Measurements from ENCODE around the gene RARRES2.

Gene RARRES2

DNA sequence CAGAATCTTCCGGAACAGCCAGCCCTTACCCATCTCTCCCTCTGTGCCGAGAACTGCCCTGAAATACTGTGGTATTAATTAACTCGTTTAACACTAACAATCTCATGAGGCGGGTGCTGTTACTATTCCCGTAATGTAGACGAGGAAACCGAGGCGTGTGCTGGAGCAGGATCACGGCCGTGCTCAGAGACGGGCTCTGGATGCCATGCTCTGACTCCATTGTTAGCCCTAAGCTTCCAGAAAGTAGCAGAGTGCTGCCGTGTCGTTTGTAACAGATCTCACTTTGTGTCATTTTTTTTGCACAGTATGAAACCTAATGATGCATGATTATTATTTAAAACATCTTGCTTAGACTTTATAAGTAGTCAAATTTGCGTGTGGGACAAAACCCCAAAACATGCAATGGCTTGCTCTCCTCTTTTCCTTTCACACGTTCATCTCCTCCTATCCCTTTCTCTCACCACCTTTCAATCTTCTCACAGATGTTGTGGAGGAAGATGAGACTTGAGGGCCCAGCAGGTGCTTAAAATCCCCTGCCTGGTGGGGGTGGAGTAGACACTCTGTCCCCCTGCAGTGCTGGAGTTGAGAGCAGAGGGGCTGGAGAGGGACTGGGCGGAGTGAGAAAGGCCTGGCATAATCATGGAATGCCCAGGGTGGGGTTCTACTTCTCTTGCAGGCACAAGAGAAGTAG lies 17.6 kb downstream of the RARRES2 start:
- TF ChIP-seq, protein P1, sequence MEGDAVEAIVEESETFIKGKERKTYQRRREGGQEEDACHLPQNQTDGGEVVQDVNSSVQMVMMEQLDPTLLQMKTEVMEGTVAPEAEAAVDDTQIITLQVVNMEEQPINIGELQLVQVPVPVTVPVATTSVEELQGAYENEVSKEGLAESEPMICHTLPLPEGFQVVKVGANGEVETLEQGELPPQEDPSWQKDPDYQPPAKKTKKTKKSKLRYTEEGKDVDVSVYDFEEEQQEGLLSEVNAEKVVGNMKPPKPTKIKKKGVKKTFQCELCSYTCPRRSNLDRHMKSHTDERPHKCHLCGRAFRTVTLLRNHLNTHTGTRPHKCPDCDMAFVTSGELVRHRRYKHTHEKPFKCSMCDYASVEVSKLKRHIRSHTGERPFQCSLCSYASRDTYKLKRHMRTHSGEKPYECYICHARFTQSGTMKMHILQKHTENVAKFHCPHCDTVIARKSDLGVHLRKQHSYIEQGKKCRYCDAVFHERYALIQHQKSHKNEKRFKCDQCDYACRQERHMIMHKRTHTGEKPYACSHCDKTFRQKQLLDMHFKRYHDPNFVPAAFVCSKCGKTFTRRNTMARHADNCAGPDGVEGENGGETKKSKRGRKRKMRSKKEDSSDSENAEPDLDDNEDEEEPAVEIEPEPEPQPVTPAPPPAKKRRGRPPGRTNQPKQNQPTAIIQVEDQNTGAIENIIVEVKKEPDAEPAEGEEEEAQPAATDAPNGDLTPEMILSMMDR (IDR thresholded peaks at IDR 0.05) = no peak; the same call in 1 of the 2 replicates

DNA sequence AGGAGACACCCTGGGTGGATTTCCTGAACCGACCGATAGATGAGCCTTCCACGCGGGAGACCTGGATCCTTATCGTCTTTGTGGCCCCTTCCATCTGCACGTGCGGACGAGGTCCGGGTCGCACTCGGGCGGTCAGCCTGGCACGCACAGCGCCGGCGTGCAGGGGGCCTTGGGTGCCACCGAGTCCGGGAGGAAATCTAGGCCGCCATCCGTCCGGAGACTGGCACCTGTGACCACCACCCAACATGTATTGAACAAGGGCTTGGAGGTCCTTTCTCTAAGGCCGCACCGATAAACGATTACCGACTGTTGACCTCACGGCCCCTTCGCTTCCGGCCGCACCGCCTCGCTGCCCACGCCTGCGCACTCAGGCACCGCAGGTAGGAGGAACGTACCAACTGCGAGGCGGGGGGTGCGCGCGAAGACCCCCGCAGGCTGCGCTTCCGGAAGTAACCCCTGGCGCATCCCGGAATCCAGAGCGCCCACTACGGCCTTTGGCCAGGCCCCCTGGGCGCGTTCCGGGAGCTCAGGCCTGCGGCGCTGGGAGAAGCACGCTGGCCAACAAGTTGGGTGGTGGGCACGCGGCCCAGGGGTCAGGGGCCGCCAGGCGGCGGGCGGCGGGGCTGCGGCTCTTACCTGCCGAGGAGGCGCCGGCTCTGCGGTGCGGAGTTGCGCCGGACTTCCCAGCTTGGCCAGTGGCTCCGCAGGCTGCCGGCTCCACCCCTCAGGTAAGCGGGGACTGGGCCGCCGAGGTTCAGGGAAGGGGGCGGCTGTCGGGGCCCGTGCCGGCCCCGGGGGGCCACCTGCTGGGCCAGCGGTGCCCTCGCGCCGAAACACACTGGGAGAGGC lies 18.4 kb downstream of the RARRES2 start, which contains the start of the genes ACTR3C and LRRC61:
Gene ACTR3C (minus strand): TSS at position 713 of the 849 bp plus-strand sequence. CDS start 28,249 bp downstream, outside the sequence.
Gene LRRC61 (plus strand): TSS at position 523 of the 849 bp plus-strand sequence. CDS start 13,507 bp downstream, outside the sequence.
- TF ChIP-seq, protein P1 (IDR thresholded peaks at IDR 0.05) = peak; percentile 35

DNA sequence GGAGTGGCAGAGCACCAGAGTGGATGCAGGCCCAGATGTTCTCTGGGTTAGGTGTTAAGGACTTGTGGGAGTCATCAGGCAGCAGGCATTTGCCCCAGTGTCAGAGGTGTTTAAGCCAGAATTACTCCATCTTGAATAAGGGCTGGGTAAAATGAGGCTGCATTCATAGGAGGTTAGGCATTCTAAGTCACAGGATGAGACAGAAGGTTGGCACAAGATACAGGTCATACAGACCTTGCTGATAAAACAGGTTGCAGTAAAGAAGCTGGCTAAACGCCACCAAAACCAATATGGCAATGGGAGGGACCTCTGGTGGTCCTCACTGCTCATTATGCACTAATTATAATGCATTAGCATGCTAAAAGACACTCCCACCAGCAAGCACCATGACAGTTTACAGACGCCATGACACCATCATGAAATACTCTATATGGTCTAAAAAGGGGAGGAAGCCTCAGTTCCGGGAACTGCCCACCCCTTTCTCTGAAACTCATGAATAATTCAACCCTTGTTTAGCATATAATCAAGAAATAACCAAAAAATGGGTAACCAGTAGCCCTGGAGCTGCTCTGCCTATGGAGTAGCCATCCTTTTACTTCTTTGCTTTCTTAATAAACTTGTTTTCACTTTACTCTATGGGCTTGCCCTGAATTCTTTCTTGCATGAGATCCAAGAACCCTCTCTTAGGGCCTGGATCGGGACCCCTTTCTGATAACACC lies 19.2 kb downstream of the RARRES2 start:
- TF ChIP-seq, protein P1 (IDR thresholded peaks at IDR 0.05) = no peak

DNA sequence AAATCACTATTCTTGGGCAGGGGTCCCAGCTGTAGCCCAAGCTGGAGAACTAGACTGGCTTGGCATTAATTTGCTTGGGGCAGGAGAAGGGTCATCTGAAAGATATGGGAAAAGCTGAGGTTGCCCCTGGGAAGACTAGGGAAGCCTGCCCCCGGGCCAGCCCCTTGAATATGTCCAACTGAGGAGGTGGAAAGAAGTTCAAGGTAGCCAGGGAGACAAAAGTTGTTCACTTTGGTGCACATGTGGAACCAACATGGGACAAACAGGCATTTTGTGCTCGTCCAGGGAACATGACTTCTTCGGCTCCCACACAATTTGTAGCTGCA lies 19.7 kb downstream of the RARRES2 start:
- TF ChIP-seq, protein P1 (IDR thresholded peaks at IDR 0.05) = no peak

DNA sequence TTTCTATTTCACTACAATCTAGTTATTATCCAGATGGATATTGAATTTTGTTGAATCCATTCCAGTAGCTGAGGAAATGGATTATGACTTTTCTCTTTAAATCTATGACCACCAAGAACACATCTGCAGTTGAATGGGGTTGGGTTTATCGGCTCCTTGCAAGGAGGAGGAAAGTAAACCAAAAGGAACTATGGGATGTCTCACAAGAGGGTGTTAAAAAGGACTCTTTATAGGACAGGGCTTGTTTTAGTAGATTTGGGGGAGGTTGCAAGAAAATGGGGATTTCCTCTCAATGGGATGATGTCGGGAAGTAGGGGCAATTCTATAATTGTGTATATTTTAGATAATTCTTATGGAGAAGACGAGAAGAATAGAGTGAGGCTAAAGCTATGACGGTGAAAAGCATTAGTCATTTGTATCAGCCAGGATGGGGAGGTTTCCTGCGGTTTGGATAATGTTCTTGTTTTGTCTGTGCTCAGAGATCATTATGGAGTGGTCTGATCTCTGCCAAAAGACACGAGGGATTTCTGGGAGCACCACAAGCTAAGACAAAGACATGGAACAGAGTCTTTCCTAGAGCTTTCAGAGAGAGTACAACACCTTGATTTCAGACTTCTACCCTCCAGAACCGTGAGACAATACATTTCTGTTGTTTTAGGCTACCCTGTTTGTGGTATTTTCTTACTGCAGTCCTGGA lies 23.5 kb downstream of the RARRES2 start:
- TF ChIP-seq, protein P1 (IDR thresholded peaks at IDR 0.05) = no peak

DNA sequence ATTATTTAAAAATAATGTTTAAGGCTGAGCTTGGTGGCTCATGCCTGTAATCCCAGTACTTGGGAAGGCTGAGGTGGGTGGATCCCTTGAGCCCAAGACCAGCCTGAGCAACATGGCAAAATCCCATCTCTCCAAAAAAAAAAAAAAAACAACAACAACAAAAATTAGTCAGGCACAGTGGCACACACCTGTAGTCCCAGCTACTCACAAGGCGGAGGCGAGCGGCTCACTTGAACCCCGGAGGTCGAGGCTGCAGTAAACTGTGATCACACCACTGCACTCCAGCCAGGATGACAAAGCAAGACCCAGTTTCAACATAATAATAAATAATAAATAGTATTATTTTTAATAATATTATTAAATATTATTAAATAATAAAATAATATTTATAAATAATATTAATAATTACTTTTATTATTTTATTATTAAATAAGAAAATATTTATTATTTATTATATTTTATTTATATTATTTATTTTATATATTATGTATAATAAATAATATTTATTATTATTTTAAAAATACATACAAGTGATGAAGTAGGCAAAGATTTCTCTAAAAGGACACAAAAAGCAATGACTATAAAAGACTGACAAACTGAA lies 26.7 kb downstream of the RARRES2 start:
- TF ChIP-seq, protein P1 (IDR thresholded peaks at IDR 0.05) = no peak
